ENCODE results near the gene TRIM7. TPM values are rescaled to one million over a fixed set of nuclear protein-coding genes. Genes with fewer than 3 reads are reported as not detected.

The TRIM7 gene
- total and polyA plus RNA-seq, 9 of the 15 experiments (the other 6 are each of a cell fraction or from before 2014, with no cell fraction given) = 2.6 to 14.9 (median 8.9) TPM

DNA sequence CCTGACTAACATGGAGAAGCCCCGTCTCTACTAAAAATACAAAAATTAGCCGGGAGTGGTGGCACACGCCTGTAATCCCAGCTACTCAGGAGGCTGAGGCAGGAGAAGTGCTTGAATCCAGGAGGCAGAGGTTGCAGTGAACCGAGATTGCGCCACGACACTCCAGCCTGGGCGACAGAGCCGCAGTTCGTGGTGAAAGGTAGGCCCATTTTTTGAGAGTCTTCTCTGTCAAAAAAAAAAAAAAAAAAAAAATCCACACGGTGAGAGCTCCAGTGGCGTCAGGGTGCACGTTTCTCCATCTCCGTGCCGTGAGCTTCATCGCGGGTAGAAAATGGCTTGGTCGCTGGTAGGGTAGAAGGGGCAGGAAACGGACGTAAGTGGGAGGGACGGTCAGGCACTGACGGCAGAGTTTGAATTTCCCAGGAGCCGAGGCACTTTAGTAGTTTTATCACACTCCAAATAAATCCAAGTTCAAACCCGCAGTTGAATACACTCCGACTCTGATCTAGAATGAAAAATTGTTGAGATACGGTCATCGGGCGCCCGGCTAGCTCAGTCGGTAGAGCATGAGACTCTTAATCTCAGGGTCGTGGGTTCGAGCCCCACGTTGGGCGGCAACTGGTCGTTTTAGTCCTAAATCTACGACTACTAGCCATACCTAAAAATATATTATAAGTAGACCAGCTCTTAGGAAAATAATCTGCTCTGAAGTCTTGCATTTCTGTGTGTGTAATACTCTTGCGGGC is 2.4 kb upstream of the TRIM7 start (continued):
- TF ChIP-seq, protein P1, sequence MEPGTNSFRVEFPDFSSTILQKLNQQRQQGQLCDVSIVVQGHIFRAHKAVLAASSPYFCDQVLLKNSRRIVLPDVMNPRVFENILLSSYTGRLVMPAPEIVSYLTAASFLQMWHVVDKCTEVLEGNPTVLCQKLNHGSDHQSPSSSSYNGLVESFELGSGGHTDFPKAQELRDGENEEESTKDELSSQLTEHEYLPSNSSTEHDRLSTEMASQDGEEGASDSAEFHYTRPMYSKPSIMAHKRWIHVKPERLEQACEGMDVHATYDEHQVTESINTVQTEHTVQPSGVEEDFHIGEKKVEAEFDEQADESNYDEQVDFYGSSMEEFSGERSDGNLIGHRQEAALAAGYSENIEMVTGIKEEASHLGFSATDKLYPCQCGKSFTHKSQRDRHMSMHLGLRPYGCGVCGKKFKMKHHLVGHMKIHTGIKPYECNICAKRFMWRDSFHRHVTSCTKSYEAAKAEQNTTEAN (CRISPR knock-in tag; IDR thresholded peaks at IDR 0.05) = no peak
- TF ChIP-seq, protein P2, sequence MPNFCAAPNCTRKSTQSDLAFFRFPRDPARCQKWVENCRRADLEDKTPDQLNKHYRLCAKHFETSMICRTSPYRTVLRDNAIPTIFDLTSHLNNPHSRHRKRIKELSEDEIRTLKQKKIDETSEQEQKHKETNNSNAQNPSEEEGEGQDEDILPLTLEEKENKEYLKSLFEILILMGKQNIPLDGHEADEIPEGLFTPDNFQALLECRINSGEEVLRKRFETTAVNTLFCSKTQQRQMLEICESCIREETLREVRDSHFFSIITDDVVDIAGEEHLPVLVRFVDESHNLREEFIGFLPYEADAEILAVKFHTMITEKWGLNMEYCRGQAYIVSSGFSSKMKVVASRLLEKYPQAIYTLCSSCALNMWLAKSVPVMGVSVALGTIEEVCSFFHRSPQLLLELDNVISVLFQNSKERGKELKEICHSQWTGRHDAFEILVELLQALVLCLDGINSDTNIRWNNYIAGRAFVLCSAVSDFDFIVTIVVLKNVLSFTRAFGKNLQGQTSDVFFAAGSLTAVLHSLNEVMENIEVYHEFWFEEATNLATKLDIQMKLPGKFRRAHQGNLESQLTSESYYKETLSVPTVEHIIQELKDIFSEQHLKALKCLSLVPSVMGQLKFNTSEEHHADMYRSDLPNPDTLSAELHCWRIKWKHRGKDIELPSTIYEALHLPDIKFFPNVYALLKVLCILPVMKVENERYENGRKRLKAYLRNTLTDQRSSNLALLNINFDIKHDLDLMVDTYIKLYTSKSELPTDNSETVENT (CRISPR knock-in tag; IDR thresholded peaks at IDR 0.05) = no peak
- TF ChIP-seq CEBPG (CRISPR knock-in tag; IDR thresholded peaks at IDR 0.05) = no peak
- TF ChIP-seq CEBPG (tag; conservative IDR thresholded peaks at IDR 0.05 in 1 of 2, IDR thresholded peaks at IDR 0.05 in 1 of 2) = peak in 1 of 2 experiments; percentile 42; a peak in 2 of 4 replicates
- 0 out of 2 replicates have a peak, but pooled peaks have one; percentile 35 for TF ChIP-seq POLR2A (conservative IDR thresholded peaks at IDR 0.05)
- 0 out of 2 replicates have a peak, but pooled peaks have one; percentile 33 for TF ChIP-seq ZNF431 (CRISPR knock-in tag; IDR thresholded peaks at IDR 0.05)
- TF ChIP-seq SNIP1 (IDR thresholded peaks at IDR 0.05; ENCODE audit: low read depth) = no peak
- no peak for TF ChIP-seq EZH2 (IDR thresholded peaks at IDR 0.05; ENCODE audit: borderline replicate concordance, low read depth, low read length)
- 0 out of 2 replicates have a peak, but pooled peaks have one; percentile 16 for TF ChIP-seq ZNF134 (CRISPR knock-in tag; conservative IDR thresholded peaks at IDR 0.05)
- TF ChIP-seq, protein P3, sequence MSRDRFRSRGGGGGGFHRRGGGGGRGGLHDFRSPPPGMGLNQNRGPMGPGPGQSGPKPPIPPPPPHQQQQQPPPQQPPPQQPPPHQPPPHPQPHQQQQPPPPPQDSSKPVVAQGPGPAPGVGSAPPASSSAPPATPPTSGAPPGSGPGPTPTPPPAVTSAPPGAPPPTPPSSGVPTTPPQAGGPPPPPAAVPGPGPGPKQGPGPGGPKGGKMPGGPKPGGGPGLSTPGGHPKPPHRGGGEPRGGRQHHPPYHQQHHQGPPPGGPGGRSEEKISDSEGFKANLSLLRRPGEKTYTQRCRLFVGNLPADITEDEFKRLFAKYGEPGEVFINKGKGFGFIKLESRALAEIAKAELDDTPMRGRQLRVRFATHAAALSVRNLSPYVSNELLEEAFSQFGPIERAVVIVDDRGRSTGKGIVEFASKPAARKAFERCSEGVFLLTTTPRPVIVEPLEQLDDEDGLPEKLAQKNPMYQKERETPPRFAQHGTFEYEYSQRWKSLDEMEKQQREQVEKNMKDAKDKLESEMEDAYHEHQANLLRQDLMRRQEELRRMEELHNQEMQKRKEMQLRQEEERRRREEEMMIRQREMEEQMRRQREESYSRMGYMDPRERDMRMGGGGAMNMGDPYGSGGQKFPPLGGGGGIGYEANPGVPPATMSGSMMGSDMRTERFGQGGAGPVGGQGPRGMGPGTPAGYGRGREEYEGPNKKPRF (IDR thresholded peaks at IDR 0.05; ENCODE audit: low read depth, low read length) = no peak
- TF ChIP-seq RNF2 (IDR thresholded peaks at IDR 0.05) = peak; percentile 51; the same call in 1 of the 2 replicates
- TF ChIP-seq ZEB2 (IDR thresholded peaks at IDR 0.05) = no peak
- peak; percentile 99 for TF ChIP-seq POLR2H (tag; IDR thresholded peaks at IDR 0.05; ENCODE audit: low read depth)
- no peak for TF ChIP-seq CHD2 (IDR thresholded peaks at IDR 0.05; ENCODE audit: low read depth, low read length)
- TF ChIP-seq PHB (CRISPR knock-in tag; IDR thresholded peaks at IDR 0.05) = no peak
- TF ChIP-seq, protein P4, sequence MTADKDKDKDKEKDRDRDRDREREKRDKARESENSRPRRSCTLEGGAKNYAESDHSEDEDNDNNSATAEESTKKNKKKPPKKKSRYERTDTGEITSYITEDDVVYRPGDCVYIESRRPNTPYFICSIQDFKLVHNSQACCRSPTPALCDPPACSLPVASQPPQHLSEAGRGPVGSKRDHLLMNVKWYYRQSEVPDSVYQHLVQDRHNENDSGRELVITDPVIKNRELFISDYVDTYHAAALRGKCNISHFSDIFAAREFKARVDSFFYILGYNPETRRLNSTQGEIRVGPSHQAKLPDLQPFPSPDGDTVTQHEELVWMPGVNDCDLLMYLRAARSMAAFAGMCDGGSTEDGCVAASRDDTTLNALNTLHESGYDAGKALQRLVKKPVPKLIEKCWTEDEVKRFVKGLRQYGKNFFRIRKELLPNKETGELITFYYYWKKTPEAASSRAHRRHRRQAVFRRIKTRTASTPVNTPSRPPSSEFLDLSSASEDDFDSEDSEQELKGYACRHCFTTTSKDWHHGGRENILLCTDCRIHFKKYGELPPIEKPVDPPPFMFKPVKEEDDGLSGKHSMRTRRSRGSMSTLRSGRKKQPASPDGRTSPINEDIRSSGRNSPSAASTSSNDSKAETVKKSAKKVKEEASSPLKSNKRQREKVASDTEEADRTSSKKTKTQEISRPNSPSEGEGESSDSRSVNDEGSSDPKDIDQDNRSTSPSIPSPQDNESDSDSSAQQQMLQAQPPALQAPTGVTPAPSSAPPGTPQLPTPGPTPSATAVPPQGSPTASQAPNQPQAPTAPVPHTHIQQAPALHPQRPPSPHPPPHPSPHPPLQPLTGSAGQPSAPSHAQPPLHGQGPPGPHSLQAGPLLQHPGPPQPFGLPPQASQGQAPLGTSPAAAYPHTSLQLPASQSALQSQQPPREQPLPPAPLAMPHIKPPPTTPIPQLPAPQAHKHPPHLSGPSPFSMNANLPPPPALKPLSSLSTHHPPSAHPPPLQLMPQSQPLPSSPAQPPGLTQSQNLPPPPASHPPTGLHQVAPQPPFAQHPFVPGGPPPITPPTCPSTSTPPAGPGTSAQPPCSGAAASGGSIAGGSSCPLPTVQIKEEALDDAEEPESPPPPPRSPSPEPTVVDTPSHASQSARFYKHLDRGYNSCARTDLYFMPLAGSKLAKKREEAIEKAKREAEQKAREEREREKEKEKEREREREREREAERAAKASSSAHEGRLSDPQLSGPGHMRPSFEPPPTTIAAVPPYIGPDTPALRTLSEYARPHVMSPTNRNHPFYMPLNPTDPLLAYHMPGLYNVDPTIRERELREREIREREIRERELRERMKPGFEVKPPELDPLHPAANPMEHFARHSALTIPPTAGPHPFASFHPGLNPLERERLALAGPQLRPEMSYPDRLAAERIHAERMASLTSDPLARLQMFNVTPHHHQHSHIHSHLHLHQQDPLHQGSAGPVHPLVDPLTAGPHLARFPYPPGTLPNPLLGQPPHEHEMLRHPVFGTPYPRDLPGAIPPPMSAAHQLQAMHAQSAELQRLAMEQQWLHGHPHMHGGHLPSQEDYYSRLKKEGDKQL (CRISPR knock-in tag; IDR thresholded peaks at IDR 0.05; ENCODE audit: borderline replicate concordance) = no peak
- no peak for TF ChIP-seq ZNF561 (CRISPR knock-in tag; conservative IDR thresholded peaks at IDR 0.05)
- no peak for TF ChIP-seq ZNF780A (CRISPR knock-in tag; IDR thresholded peaks at IDR 0.05)
